K562 (cell line): ENCODE data around the gene INPP4B. TPM values are rescaled to one million over a fixed set of nuclear protein-coding genes. Genes with fewer than 3 reads are reported as not detected.
"Not testable (repeated sequence)": the region's sequence is repeated elsewhere in the genome, so short reads cannot be mapped to it uniquely, and the experiment has no call there.

Source experiments
- ATAC-seq: fragments of 200-7000 bp; cut with Tn5 transposase; 3 replicates; pipeline ENCODE4 v1.9.1; 2020; ENCODE audit warnings: moderate library complexity
- BruUV-seq: library from RNA; stranded (reverse); fragments of 400-500 nt; replicated peaks from 2 replicates; lab custom pipeline; 2021; lab: Mats Ljungman, UMichigan
- CTCF ChIA-PET: fragments of 300-600 bp; formaldehyde crosslinking; extraction: SDS; loops from one replicate; lab custom pipeline; 2021; ENCODE audit warnings: low intra/inter-chr PET ratio; lab: Yijun Ruan, JAX
- POLR2A ChIA-PET: fragments of 300-600, 350-650 bp; sonication (Branson Sonifier 250); formaldehyde crosslinking; extraction: SDS; loops from one replicate; lab custom pipeline; 2021; ENCODE audit warnings: antibody characterized with exemption, inconsistent platforms; lab: Yijun Ruan, JAX
- DNase-seq, 4 experiments: peaks; one replicate each; pipeline versions ENCODE4 v3.0.0 to v3.0.0-alpha.2; 2011 to 2018; ENCODE audit warnings: low spot score in 3 of 4, mixed read lengths in 3 of 4; ENCODE audit errors: extremely low read depth in 1 of 4
- FAIRE-seq: peaks from 2 replicates; lab custom pipeline; 2011; peaks lifted over from hg19 to GRCh38; lab: Jason Lieb, UNC
- H2AFZ ChIP-seq: 2 replicates; pipeline ENCODE4 v1.6.0; 2011; ENCODE audit warnings: low read depth, low read length, control low read depth, inconsistent platforms
- H3K27ac ChIP-seq: fragments of 200-600 bp; 3 replicates; pipeline ENCODE4 v1.8.0; 2011; ENCODE audit warnings: low read depth, mild to moderate bottlenecking, control low read depth, inconsistent platforms, low read length, moderate library complexity, mixed read lengths; ENCODE audit errors: extremely low read depth
- H3K27me3 ChIP-seq, 2 experiments: fragments of 300-600 bp in 1 of 2; 2 replicates in 1 of 2; 3 replicates in 1 of 2; pipeline versions ENCODE4 v1.6.0 to v1.8.0; 2011; ENCODE audit warnings: inconsistent platforms in 2 of 2, low read length in 2 of 2, mild to moderate bottlenecking in 1 of 2, mixed read lengths in 1 of 2, moderate library complexity in 1 of 2; ENCODE audit not compliant: control insufficient read depth in 2 of 2, insufficient read depth in 2 of 2
- H3K36me3 ChIP-seq: fragments of 300-600 bp; 3 replicates; pipeline ENCODE4 v1.8.0; 2011; ENCODE audit warnings: mild to moderate bottlenecking, low read length, inconsistent platforms; ENCODE audit not compliant: control insufficient read depth, insufficient read depth
- H3K4me1 ChIP-seq, 2 experiments: fragments of 200-600 bp in 1 of 2; replicated peaks in 1 of 2; 2 replicates in 1 of 2; 3 replicates in 1 of 2; pipeline versions ENCODE4 v1.5.1 to v1.8.0; 2011; ENCODE audit warnings: inconsistent platforms in 2 of 2, low read length in 2 of 2, mild to moderate bottlenecking in 1 of 2, mixed read lengths in 1 of 2, moderate library complexity in 1 of 2; ENCODE audit not compliant: control insufficient read depth in 2 of 2, insufficient read depth in 2 of 2
- H3K4me2 ChIP-seq: 2 replicates; pipeline ENCODE4 v1.6.1; 2011; ENCODE audit warnings: low read length, control low read depth, inconsistent platforms, mixed read lengths; ENCODE audit not compliant: insufficient read depth
- H3K4me3 ChIP-seq: fragments of 200-600 bp; sonication (generic), shearing (Covaris generic); 2 replicates; pipeline ENCODE4 v1.5.1; 2016; ENCODE audit warnings: control low read depth, inconsistent platforms
- H3K79me2 ChIP-seq: fragments of 200-600 bp; 3 replicates; pipeline ENCODE4 v1.8.0; 2011; ENCODE audit warnings: low read length, inconsistent platforms; ENCODE audit not compliant: control insufficient read depth, insufficient read depth
- H3K9ac ChIP-seq, 2 experiments: 2 replicates each; pipeline versions ENCODE4 v1.6.0 to v1.6.1; 2011; ENCODE audit warnings: low read depth in 2 of 2, low read length in 2 of 2, control low read depth in 1 of 2, inconsistent platforms in 1 of 2, mild to moderate bottlenecking in 1 of 2, mixed read lengths in 1 of 2; ENCODE audit not compliant: insufficient read depth in 1 of 2
- H3K9me1 ChIP-seq: one replicate; pipeline ENCODE4 v1.6.0; 2011; ENCODE audit warnings: inconsistent platforms, mild to moderate bottlenecking, low read length, moderate library complexity; ENCODE audit not compliant: control insufficient read depth, insufficient read depth
- H3K9me3 ChIP-seq: replicated peaks from 2 replicates; pipeline ENCODE4 v1.5.1; 2011; ENCODE audit warnings: low read depth, low read length, inconsistent platforms; ENCODE audit not compliant: control insufficient read depth, insufficient read depth
- H4K20me1 ChIP-seq: replicated peaks from 2 replicates; pipeline ENCODE4 v1.6.1; 2011; ENCODE audit warnings: low read length, inconsistent platforms, mixed read lengths; ENCODE audit not compliant: control insufficient read depth, insufficient read depth
- ADNP ChIP-seq: fragments of 200-800 bp; sonication (Bioruptor generic); IDR thresholded peaks from 2 replicates; pipeline ENCODE4 v1.6.1; 2016; ENCODE audit warnings: missing genetic modification characterization, missing compliant biosample characterization
- CBFA2T2 ChIP-seq: fragments of 450-650 bp; conservative IDR thresholded peaks from 2 replicates; pipeline ENCODE4 v1.6.1; 2017; ENCODE audit warnings: mild to moderate bottlenecking
- LEF1 ChIP-seq: fragments of 450-650 bp; IDR thresholded peaks from 2 replicates; pipeline ENCODE4 v1.6.1; 2016; ENCODE audit warnings: mild to moderate bottlenecking
- MAFK ChIP-seq: IDR thresholded peaks from 2 replicates; pipeline ENCODE4 v1.6.1; 2011; ENCODE audit warnings: low read length, improper control_type of control experiment
- NR2F6 ChIP-seq: fragments of 450-650 bp; formaldehyde crosslinking; IDR thresholded peaks from 2 replicates; pipeline ENCODE4 v1.4.0; 2020; ENCODE audit warnings: mild to moderate bottlenecking
- RBBP5 ChIP-seq: fragments of 200-600 bp; sonication (generic); IDR thresholded peaks from 2 replicates; pipeline ENCODE4 v1.6.1; 2012; ENCODE audit warnings: borderline replicate concordance, mild to moderate bottlenecking, low read length, control low read depth, inconsistent platforms; ENCODE audit not compliant: insufficient read depth, poor library complexity, severe bottlenecking
- RBM34 ChIP-seq: fragments of 200-400 bp; formaldehyde crosslinking; IDR thresholded peaks from 2 replicates; pipeline ENCODE4 v1.6.1; 2018; ENCODE audit warnings: low read length, borderline replicate concordance; ENCODE audit not compliant: insufficient read depth
- ZNF644 ChIP-seq: fragments of 200-800 bp; sonication (Bioruptor generic); IDR thresholded peaks from 2 replicates; pipeline ENCODE4 v1.6.1; 2016; ENCODE audit warnings: low read depth, missing genetic modification characterization, missing compliant biosample characterization
- ZSCAN29 ChIP-seq: fragments of 450-650 bp; IDR thresholded peaks from 2 replicates; pipeline ENCODE4 v1.6.1; 2017
- WGBS: fragments of 100-300 bp; shearing (Covaris generic); methylation state at CpG from one replicate; pipeline ENCODE4 v1.1.6; 2016; ENCODE audit warnings: low coverage, mixed read lengths; ENCODE audit not compliant: insufficient coverage; ENCODE audit errors: missing lambda C conversion rate; 5-methylcytosine and 5-hydroxymethylcytosine counted together
- in situ Hi-C: fragments of 300-500 bp; cut with MboI; formaldehyde crosslinking; loops from 4 replicates; pipeline ENCODE4 v1.15.0; 2018; ENCODE audit warnings: inconsistent platforms, mixed read lengths
- intact Hi-C: fragments of 100-400 bp; cut with micrococcal nuclease; formaldehyde crosslinking; loops from 2 replicates; pipeline ENCODE4 v1.14.2; 2022
- polyA plus RNA-seq, 8 experiments: library from polyadenylated mRNA; depleted of rRNA in 4 of 8; stranded (reverse) in 5 of 8; unstranded in 3 of 8; fragments of >200 nt; fragmentation: Nextera tagmentation in 2 of 8; fragmentation: Illumina TruSeq in 1 of 8; extraction: Ambion mirVana in 2 of 8; extraction: Trizol in 1 of 8; gene quantifications; 2 replicates each; pipeline versions ENCODE4 v1.2.1 to v1.2.3, GENCODE V29; 2011 to 2014; ENCODE audit warnings: inconsistent platforms in 1 of 8, missing spikeins in 1 of 8
- total RNA-seq, 7 experiments: library from RNA; depleted of rRNA in 6 of 7; stranded (reverse); fragments of >200 nt in 6 of 7; fragmentation: Illumina TruSeq in 2 of 7; extraction: Trizol in 2 of 7; gene quantifications; 2 replicates each; pipeline versions ENCODE4 v1.2.1 to v1.2.3, GENCODE V29; 2011 to 2021; ENCODE audit warnings: low replicate concordance in 1 of 7

The INPP4B gene
- total and polyA plus RNA-seq, 9 of the 15 experiments (the other 6 are each of a cell fraction or from before 2014, with no cell fraction given): 0.04 to 0.11 TPM; not detected in 7

GRCh38 chr4:142811034-142811433 is 35.1 kb downstream of the INPP4B start:
- H3K4me1 ChIP-seq: no peaks in the 10 kb centered on the region
- H3K4me2 ChIP-seq: no peak overlapping the region
- no peak overlapping the region for H3K9ac ChIP-seq
- WGBS: 0% methylated on average over 1 of the region's 1 CpG
- intact Hi-C loops: no loop called here
- H4K20me1 ChIP-seq: no peaks in the 10 kb centered on the region
- FAIRE-seq (no peak), DNase-seq (no peak)
- POLR2A ChIA-PET: no interaction called here
- no peak overlapping the region for H2AFZ ChIP-seq
- no peak overlapping the region for H3K27ac ChIP-seq
- H3K27me3 ChIP-seq: no peaks in the 10 kb centered on the region
- no peak for TF ChIP-seq LEF1
- TF ChIP-seq RBBP5: no peak
- no peak for TF ChIP-seq ZSCAN29
- no peak for TF ChIP-seq ZNF644 (tag)
- TF ChIP-seq RBM34: no peak
- no peak for TF ChIP-seq CBFA2T2
- TF ChIP-seq ADNP (tag): no peak
- TF ChIP-seq, all 486 proteins: peak for 0
- H3K79me2 ChIP-seq: no peaks in the 10 kb centered on the region
- no peaks in the 10 kb centered on the region for H3K9me3 ChIP-seq
- CTCF ChIA-PET: no interaction called here
- H3K4me3 ChIP-seq: no peak overlapping the region
- H3K9me1 ChIP-seq: no peaks in the 10 kb centered on the region
- no peak for ATAC-seq
- in situ Hi-C loops: no loop called here
- BruUV-seq: no TSS peak
- no peaks in the 10 kb centered on the region for H3K36me3 ChIP-seq

GRCh38 chr4:142809559-142809958 is 36.5 kb downstream of the INPP4B start:
- Histone ChIP-seq H3K4me2 (no peak overlapping the region), H3K9me1 (no peaks in the 10 kb centered on the region), H3K79me2 (no peaks in the 10 kb centered on the region), H3K36me3 (no peaks in the 10 kb centered on the region), H3K9ac (no peak overlapping the region), H3K4me1 (no peaks in the 10 kb centered on the region), H3K27me3 (no peaks in the 10 kb centered on the region), H2AFZ (no peak overlapping the region), H4K20me1 (no peaks in the 10 kb centered on the region), H3K9me3 (no peaks in the 10 kb centered on the region), H3K27ac (no peak overlapping the region), H3K4me3 (no peak overlapping the region)
- in situ Hi-C loops (no loop called here), intact Hi-C loops (no loop called here)
- no peak for DNase-seq
- no peak for FAIRE-seq
- 0% methylated on average over 2 of the region's 2 CpGs for WGBS
- peak; percentile 20; the same call in 1 of the 2 replicates for TF ChIP-seq MAFK
- no peak for TF ChIP-seq NR2F6
- ATAC-seq: no peak
- BruUV-seq: no TSS peak
- ChIA-PET CTCF (no interaction called here), POLR2A (no interaction called here)

GRCh38 chr4:142803879-142804278 is 42.2 kb downstream of the INPP4B start:
- in situ Hi-C loops, H3K9ac ChIP-seq, H3K9me1 ChIP-seq, H4K20me1 ChIP-seq, H2AFZ ChIP-seq, FAIRE-seq, intact Hi-C loops, H3K4me3 ChIP-seq, CTCF ChIA-PET, POLR2A ChIA-PET, H3K4me2 ChIP-seq, H3K27me3 ChIP-seq, DNase-seq, H3K36me3 ChIP-seq, H3K27ac ChIP-seq, H3K4me1 ChIP-seq, ATAC-seq, BruUV-seq, H3K9me3 ChIP-seq, H3K79me2 ChIP-seq: not testable (repeated sequence)
- 0% methylated on average over 5 of the region's 5 CpGs for WGBS
